ENCODE data around the gene GALNTL6.

GALNTL6 gene

GRCh38 chr4:173001571-173001970, 1188.4 kb downstream of the GALNTL6 start:
- no peak for TF ChIP-seq CTCF (conservative IDR thresholded peaks at IDR 0.05; ENCODE audit: low read depth, low read length)
- no peak for DNase-seq (ENCODE audit: low read depth)
- H3K4me3 ChIP-seq (ENCODE audit: low read length), result no peak overlapping the region

- no peak for DNase-seq (ENCODE audit: low read depth)
These were observed 1189.8 kb downstream of the GALNTL6 start for GRCh38 chr4:173002830-173003561.

GRCh38 chr4:173005912-173006633, 1192.9 kb downstream of the GALNTL6 start:
- no peak overlapping the region for H3K4me3 ChIP-seq (ENCODE audit: low read length)
- DNase-seq (ENCODE audit: low read depth), result no peak
- no peak for TF ChIP-seq CTCF (conservative IDR thresholded peaks at IDR 0.05; ENCODE audit: low read depth, low read length)

More at GRCh38 chr4:173002830-173003561, 1189.8 kb downstream of the GALNTL6 start:
- no peak for TF ChIP-seq CTCF (conservative IDR thresholded peaks at IDR 0.05; ENCODE audit: low read depth, low read length)
- H3K4me3 ChIP-seq (ENCODE audit: low read length), result no peak overlapping the region

GRCh38 chr4:173008436-173008835, 1195.2 kb downstream of the GALNTL6 start:
- H3K4me3 ChIP-seq (ENCODE audit: low read length), result no peak overlapping the region
- no peak for DNase-seq (ENCODE audit: low read depth)
- TF ChIP-seq CTCF (conservative IDR thresholded peaks at IDR 0.05; ENCODE audit: low read depth, low read length), result no peak

GRCh38 chr4:173009129-173009823, 1196.1 kb downstream of the GALNTL6 start:
- TF ChIP-seq CTCF (conservative IDR thresholded peaks at IDR 0.05; ENCODE audit: low read depth, low read length), result no peak
- H3K4me3 ChIP-seq (ENCODE audit: low read length), result no peak overlapping the region
- DNase-seq (ENCODE audit: low read depth), result no peak

GRCh38 chr4:173012608-173013007, 1199.4 kb downstream of the GALNTL6 start:
- no peak for DNase-seq (ENCODE audit: low read depth)
- no peak for TF ChIP-seq CTCF (conservative IDR thresholded peaks at IDR 0.05; ENCODE audit: low read depth, low read length)
- H3K4me3 ChIP-seq (ENCODE audit: low read length), result no peak overlapping the region
